Umbilical cord (tissue), 2 donors: ENCODE data around the gene ELL2. TPM values are rescaled to one million over a fixed set of nuclear protein-coding genes. Genes with fewer than 3 reads are reported as not detected.

ENCODE experiments used
- DNase-seq: peaks from one replicate; pipeline ENCODE4 v3.0.0-alpha.2; 2015; ENCODE audit warnings: low spot score
- total RNA-seq: library from RNA; depleted of rRNA; stranded (reverse); fragments of >200 nt; gene quantifications from one replicate; pipeline ENCODE4 v1.2.3, GENCODE V29; 2014; ENCODE audit warnings: low replicate concordance; ENCODE audit not compliant: insufficient read depth

The ELL2 gene
- total RNA-seq, 1 donor from 2014 or later, result 69.1 TPM

- DNase-seq, result no peak
Observed at GRCh38 chr5:95956900-95957293, 4.8 kb downstream of the ELL2 start.

DNA sequence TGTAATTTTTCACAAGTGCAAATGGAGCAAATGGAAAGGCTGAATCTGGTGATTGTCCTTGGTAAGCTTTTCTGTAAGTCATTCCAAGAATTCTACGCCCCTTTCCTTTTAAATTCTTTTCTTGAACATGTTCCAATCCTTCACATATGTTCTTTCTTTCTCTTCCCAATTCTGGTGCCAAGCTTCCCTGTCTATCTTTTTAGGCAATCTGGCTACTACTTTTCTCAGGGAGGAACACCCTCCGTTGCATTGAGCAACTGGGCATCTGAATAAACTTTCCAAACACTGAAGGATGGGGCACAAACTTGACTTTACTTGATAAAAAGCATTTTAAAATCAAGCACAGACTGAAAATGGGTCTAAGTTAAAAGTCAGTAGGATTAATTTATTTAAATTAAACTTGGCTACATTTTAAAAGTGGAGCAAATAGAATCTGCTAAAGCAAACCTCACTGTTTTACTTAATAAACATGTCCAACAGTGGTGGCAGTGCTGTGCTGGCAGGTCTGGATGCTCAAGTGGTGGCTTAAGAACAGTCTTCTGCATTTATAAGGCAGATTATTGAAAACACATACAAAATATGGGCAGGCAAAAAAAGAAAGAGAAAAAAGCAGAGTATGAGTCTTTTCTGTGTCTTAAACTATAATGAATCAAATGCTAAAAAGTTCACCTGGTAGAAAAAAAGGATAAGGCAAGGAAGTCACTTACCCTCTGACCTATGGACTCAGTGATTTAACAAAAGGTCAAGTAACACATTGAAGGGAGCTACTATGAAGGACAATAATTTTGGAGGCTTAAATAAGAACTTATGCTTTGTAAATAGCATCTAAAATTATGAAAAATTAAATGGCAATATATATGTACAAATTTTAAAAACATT is 5.4 kb downstream of the ELL2 start:
- DNase-seq, result peak; percentile 77

GRCh38 chr5:95954716-95955115 is 6.9 kb downstream of the ELL2 start:
- DNase-seq, result no peak

DNA sequence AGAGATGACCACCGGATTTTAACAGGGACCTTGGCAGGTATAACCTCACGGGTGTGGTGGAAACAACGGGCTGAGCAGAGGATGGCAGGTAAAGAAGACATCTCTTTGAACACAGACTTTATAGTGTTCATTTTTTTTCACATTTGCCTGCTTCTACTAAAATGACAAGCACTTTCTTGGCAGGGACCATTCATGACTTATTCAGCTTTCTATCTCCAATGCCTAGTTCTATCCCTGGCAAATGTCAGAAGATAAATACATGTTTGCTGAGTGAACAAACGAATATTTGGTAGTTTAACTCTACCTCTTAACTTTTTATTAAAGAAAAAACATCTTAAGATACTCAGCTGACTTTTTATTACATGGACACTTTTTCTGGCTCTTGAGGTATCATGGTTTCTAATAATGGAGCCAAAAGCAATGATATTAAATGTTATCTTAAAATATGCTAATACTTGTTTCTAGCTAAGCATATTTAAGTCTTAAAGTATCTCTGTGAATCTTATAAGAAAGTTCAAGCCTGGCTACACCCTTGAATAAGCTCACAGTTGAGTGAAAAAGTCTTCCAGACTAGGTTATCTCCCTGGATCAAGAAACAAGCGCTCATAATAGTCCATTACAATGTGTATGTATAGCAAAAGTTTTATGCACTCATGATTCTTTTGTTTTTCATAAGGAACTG is 8.5 kb downstream of the ELL2 start:
- peak; percentile 90 for DNase-seq

DNA sequence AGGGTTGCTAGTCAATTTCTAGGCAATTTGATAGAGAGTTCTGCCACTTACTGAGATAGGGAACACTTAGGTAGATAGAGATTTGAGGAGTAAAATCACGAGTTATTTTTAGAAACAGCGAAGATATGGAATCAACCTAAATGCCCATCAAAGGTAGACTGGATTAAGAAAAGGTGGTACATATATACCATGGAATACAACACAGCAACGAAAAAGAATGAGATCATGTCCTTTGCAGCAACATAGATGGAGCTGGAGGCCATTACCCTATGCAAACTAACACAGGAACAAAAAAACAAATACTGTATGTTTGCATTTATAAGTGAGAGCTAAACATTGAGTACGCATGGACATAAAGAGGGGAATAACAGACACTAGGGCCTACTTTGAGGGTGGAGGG is 9.7 kb downstream of the ELL2 start:
- DNase-seq, result no peak

GRCh38 chr5:95949810-95950209 is 11.8 kb downstream of the ELL2 start:
- DNase-seq, result no peak

DNA sequence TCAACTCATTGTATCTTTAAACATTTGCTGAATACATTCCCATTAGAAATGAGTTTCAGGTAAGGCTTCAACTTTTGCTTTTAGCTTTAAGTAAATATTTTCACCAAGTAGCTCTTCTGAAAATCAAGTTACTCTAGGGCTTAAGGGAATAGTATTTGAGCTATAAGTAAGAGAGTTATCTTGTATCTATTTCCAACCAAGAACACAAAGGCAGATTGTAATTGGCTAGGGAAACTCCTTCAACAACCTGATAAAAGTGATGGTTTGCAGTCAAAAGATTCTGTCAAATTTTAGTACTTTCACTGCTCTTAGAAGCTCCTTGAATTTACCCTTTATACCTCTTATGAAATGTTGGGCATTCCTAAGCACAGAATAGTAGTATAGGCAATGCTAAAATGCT is 13.0 kb downstream of the ELL2 start:
- no peak for DNase-seq

- DNase-seq, result no peak
Observed at GRCh38 chr5:95946451-95946850, 15.2 kb downstream of the ELL2 start.

GRCh38 chr5:95942968-95943367 is 18.7 kb downstream of the ELL2 start:
- DNase-seq, result no peak

DNA sequence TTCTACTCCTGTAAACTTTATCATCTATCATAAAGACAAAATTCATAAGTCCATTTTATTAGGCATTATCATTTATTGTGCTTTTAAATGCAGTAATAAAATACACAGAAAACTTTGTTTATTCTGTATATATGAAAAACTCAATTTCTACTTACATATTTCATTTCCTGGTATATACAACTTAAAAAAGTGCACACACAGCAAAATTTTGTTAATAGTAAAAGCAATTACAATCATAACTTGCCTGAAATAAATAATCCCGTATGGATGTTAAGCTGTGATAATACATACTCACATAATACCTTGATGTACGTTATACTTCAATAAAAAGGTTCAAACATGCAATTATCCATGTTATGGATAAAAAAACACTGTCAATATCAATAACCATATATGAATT is 19.2 kb downstream of the ELL2 start:
- no peak for DNase-seq

- DNase-seq, result no peak
Observed at GRCh38 chr5:95941756-95942155, 19.9 kb downstream of the ELL2 start.

DNA sequence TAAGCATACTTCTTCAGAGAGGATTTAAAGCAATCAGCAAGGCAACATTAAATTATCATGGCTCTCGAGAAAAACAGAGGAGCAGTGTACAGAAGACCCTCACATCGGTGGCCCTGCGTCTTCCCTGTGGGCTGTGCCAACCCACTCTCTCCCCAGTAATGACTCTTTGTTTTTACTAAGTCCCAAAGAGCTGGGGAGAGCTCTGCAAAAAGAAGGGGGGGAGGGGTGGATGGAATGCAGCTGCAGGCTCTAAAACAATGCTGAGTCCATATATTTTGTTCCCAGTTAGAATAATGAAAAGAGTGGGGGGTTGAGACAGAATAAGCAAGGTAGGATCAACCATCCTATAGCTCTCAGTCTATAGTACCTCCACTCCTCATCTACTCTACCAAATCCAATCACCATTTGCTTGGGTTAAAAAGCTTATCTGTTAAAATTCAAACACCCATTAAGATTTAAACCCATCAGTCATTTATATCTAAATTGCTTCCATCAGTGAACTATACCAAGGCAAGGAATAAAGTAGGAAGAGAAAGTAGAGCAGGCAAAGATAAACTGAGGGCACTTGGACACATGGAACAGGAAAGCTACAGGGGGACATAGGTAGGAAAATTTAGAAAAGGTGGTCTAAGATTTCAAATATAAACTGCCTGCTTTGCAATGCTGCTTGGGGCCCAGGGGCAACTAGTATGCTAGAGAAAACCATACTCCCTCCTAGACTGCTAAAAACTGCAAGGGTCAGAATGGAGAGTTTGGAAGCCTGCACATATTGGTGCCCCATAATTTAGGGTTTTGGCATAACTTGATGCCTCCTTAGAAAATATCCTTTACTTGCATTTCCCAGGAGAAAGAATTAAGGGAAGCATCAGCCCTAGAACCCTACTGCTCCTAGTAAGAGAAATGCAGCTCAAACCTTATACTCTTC is 20.6 kb downstream of the ELL2 start:
- DNase-seq, result no peak

DNA sequence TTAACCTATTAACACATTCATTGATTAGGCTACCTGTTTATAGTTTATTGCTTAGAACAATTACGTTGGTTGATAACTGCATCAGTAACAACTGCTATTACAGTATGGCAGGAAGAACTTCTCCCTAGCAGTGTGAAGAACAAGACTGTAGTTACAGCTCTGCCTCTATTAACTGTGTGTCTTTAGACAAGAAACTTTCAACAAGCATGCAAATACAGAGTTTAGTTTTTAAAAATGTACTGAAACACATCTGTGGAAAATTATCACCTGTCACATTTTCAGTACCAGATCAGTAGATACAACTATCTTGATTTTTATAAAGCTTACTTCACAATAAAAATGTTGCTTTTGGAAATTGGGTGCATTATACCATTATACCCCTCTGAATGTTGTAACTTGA is 22.2 kb downstream of the ELL2 start:
- no peak for DNase-seq

GRCh38 chr5:95938766-95939165 is 22.9 kb downstream of the ELL2 start:
- DNase-seq, result no peak

GRCh38 chr5:95938347-95938746 is 23.3 kb downstream of the ELL2 start:
- DNase-seq, result no peak

- DNase-seq, result no peak
Observed at GRCh38 chr5:95937607-95938152, 24.0 kb downstream of the ELL2 start.

GRCh38 chr5:95936812-95937397 is 24.7 kb downstream of the ELL2 start:
- DNase-seq, result no peak

DNA sequence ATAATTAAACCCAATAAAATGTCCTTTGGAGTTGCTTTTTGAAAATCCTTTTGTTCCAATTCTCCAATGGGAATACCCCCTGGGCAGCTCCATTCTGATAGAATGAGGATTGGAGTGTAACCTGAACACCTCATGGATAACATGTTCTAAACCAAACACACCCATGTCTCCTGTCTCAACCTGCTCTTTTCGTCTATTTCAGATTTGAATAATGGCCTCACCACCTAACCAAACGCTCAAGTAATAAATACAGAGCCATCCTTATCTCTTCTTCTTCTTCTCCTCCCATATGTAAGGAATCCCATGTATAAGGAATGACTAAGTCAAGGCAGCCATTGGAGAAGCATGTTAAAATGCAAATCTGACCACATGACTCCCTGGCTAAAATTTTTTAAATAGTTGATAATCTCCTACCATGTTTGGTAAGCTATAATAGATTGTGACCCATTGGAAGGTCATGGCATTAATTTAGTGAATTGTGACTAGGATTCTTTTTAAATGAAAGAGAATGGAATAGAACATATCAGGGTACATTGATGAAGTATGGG is 26.0 kb downstream of the ELL2 start:
- DNase-seq, result no peak

- DNase-seq, result no peak
Observed at GRCh38 chr5:95934207-95934804, 27.3 kb downstream of the ELL2 start.

GRCh38 chr5:95932941-95933340 is 28.7 kb downstream of the ELL2 start:
- DNase-seq, result no peak
